HPDE6-E6E7 (cell line): ENCODE measurements around the gene FBXO15.
A peak's percentile ranks its signal among the peaks of the same experiment; 100 is the strongest.

Experiments used
- DNase-seq: peaks from one replicate; pipeline ENCODE4 v3.0.0; 2011; ENCODE audit warnings: missing footprints; ENCODE audit errors: extremely low spot score

Gene FBXO15

GRCh38 chr18:74153377-74153776 is 5.7 kb upstream of the FBXO15 start:
- DNase-seq = no peak

- no peak for DNase-seq
These were observed 5.2 kb upstream of the FBXO15 start for GRCh38 chr18:74152857-74153256.

GRCh38 chr18:74152270-74152669 is 4.6 kb upstream of the FBXO15 start:
- DNase-seq = no peak

- DNase-seq = no peak
These were observed 2.2 kb upstream of the FBXO15 start for GRCh38 chr18:74149878-74150277.

GRCh38 chr18:74148543-74149070 is 973 bp upstream of the FBXO15 start:
- no peak for DNase-seq

GRCh38 chr18:74147491-74147778 is 199 bp downstream of the FBXO15 start:
- no peak for DNase-seq

- no peak for DNase-seq
These were observed 878 bp downstream of the FBXO15 start for GRCh38 chr18:74146756-74147155.

- DNase-seq = no peak
These were observed 5.4 kb downstream of the FBXO15 start for GRCh38 chr18:74142252-74142651.

GRCh38 chr18:74141667-74142066 is 6.0 kb downstream of the FBXO15 start:
- peak; percentile 52 for DNase-seq

GRCh38 chr18:74140582-74140981 is 7.1 kb downstream of the FBXO15 start:
- no peak for DNase-seq

- DNase-seq = peak; percentile 59
These were observed 7.7 kb downstream of the FBXO15 start for GRCh38 chr18:74139888-74140287.

- no peak for DNase-seq
These were observed 8.2 kb downstream of the FBXO15 start for GRCh38 chr18:74139411-74139810.

GRCh38 chr18:74137920-74138538 is 9.6 kb downstream of the FBXO15 start:
- no peak for DNase-seq

- no peak for DNase-seq
These were observed 15.4 kb downstream of the FBXO15 start for GRCh38 chr18:74132201-74132600.

GRCh38 chr18:74131124-74131523 is 16.5 kb downstream of the FBXO15 start:
- no peak for DNase-seq

GRCh38 chr18:74128159-74128558 is 19.5 kb downstream of the FBXO15 start:
- no peak for DNase-seq

GRCh38 chr18:74126684-74127655 is 20.7 kb downstream of the FBXO15 start:
- no peak for DNase-seq

- no peak for DNase-seq
These were observed 23.0 kb downstream of the FBXO15 start for GRCh38 chr18:74124642-74125041.

GRCh38 chr18:74123200-74123599 is 24.4 kb downstream of the FBXO15 start:
- no peak for DNase-seq

- no peak for DNase-seq
These were observed 30.7 kb downstream of the FBXO15 start for GRCh38 chr18:74116633-74117554.

GRCh38 chr18:74115046-74115445 is 32.6 kb downstream of the FBXO15 start:
- no peak for DNase-seq

- no peak for DNase-seq
These were observed 33.5 kb downstream of the FBXO15 start for GRCh38 chr18:74114116-74114515.
